Natural killer cell (primary cell): ENCODE data around the gene BCLAF1. TPM values are rescaled to one million over a fixed set of nuclear protein-coding genes. Genes with fewer than 3 reads are reported as not detected.

Source experiments
- ATAC-seq, 3 donors: fragments of 150-1000 bp in 2 of 3; fragments of 200-7000 bp in 1 of 3; cut with Tn5 transposase; 1 replicate in 1 of 3; 2 replicates in 2 of 3; pipeline ENCODE4 v1.10.0; 2021; ENCODE audit warnings: mild to moderate bottlenecking in 2 of 3, moderate library complexity in 2 of 3
- DNase-seq, 2 donors: peaks; one replicate each; pipeline versions ENCODE4 v3.0.0 to v3.0.0-alpha.2; 2013 to 2021; ENCODE audit warnings: mixed read lengths in 1 of 2
- H3K27ac ChIP-seq: one replicate; pipeline ENCODE4 v1.5.1; 2013; ENCODE audit warnings: mild to moderate bottlenecking, low read length
- H3K27me3 ChIP-seq: one replicate; pipeline ENCODE4 v1.6.1; 2013; ENCODE audit warnings: low read length; ENCODE audit not compliant: control insufficient read depth, insufficient read depth
- H3K36me3 ChIP-seq: one replicate; pipeline ENCODE4 v1.6.1; 2013; ENCODE audit warnings: low read length; ENCODE audit not compliant: control insufficient read depth, insufficient read depth
- H3K4me1 ChIP-seq: one replicate; pipeline ENCODE4 v1.6.1; 2013; ENCODE audit warnings: low read length; ENCODE audit not compliant: control insufficient read depth, insufficient read depth
- H3K4me3 ChIP-seq: one replicate; pipeline ENCODE4 v1.5.1; 2013; ENCODE audit warnings: low read length
- H3K9me3 ChIP-seq: one replicate; pipeline ENCODE4 v1.6.1; 2013; ENCODE audit warnings: low read length; ENCODE audit not compliant: control insufficient read depth, insufficient read depth
- H3K27ac Mint-ChIP-seq, 2 donors: one replicate each; pipeline ENCODE4 v1.8.0; 2022; ENCODE audit warnings: mild to moderate bottlenecking in 2 of 2, mixed read lengths in 2 of 2, moderate library complexity in 1 of 2
- H3K27me3 Mint-ChIP-seq, 2 donors: one replicate each; pipeline ENCODE4 v1.8.0; 2022; ENCODE audit warnings: low read depth in 2 of 2, mixed read lengths in 2 of 2
- H3K36me3 Mint-ChIP-seq: one replicate; pipeline ENCODE4 v1.8.0; 2022; ENCODE audit warnings: mixed read lengths
- H3K4me1 Mint-ChIP-seq, 2 donors: one replicate each; pipeline ENCODE4 v1.8.0; 2022; ENCODE audit warnings: mixed read lengths in 2 of 2
- H3K4me3 Mint-ChIP-seq: one replicate; pipeline ENCODE4 v1.8.0; 2022; ENCODE audit warnings: mild to moderate bottlenecking, moderate library complexity, mixed read lengths
- H3K9me3 Mint-ChIP-seq, 2 donors: one replicate each; pipeline ENCODE4 v1.8.0; 2022; ENCODE audit warnings: mixed read lengths in 2 of 2
- WGBS: methylation state at CpG from one replicate; pipeline ENCODE4 v1.1.7; 2013; ENCODE audit warnings: missing lambda C conversion rate; ENCODE audit not compliant: insufficient coverage; 5-methylcytosine and 5-hydroxymethylcytosine counted together
- intact Hi-C: fragments of 100-400 bp; cut with micrococcal nuclease; formaldehyde crosslinking; loops from one replicate; pipeline ENCODE4 v1.14.2; 2022
- total RNA-seq, 4 donors: library from RNA; stranded (reverse); fragments of 120-200 nt in 1 of 4; gene quantifications; one replicate each; pipeline versions ENCODE4 v1.2.3 to v1.2.4, GENCODE V29; 2013 to 2022
- TF ChIP-seq, protein P1 (sequence below): fragments of 200-600 bp; IDR thresholded peaks from one replicate; pipeline ENCODE4 v1.8.0; 2022; ENCODE audit warnings: antibody characterized with exemption

Gene BCLAF1
- total RNA-seq, 3 donors from 2014 or later (not counting 1 experiment from before 2014, with no cell fraction given), result 391 to 582 (median 465) TPM

DNA sequence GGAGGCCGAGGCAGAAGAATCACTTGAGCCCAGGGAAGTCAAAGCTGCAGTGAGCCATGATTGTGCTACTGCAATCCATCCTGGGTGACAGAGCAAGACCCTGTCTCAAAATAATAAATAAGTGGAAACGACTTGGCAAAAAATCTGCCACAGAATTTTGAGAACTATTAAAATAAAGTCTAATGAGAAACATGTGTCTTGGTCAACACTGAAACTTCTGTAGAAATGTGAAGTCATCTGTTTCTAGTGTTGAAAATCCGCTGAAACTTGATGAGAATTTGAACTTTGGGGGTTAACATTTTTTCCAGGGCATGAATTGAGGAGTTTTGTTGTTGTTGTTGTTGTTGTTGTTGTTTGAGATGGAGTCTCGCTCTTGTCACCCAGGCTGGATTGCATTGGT is 29.0 kb upstream of the BCLAF1 start:
- Mint-ChIP-seq H3K27me3 (peaks cover 0 to under 1% of the 10 kb centered on the region in 2 donors), H3K4me1 (peaks cover 0 to 4% of the 10 kb centered on the region in 2 donors), H3K36me3 (no peaks in the 10 kb centered on the region), H3K27ac (no peak overlapping the region), H3K4me3 (no peak overlapping the region), H3K9me3 (no peaks in the 10 kb centered on the region)
- no peaks in the 10 kb centered on the region for H3K27me3 ChIP-seq
- H3K36me3 ChIP-seq, result no peaks in the 10 kb centered on the region
- no peak overlapping the region for H3K4me3 ChIP-seq
- WGBS, result 85% methylated on average over 4 of the region's 4 CpGs
- TF ChIP-seq, protein P1, sequence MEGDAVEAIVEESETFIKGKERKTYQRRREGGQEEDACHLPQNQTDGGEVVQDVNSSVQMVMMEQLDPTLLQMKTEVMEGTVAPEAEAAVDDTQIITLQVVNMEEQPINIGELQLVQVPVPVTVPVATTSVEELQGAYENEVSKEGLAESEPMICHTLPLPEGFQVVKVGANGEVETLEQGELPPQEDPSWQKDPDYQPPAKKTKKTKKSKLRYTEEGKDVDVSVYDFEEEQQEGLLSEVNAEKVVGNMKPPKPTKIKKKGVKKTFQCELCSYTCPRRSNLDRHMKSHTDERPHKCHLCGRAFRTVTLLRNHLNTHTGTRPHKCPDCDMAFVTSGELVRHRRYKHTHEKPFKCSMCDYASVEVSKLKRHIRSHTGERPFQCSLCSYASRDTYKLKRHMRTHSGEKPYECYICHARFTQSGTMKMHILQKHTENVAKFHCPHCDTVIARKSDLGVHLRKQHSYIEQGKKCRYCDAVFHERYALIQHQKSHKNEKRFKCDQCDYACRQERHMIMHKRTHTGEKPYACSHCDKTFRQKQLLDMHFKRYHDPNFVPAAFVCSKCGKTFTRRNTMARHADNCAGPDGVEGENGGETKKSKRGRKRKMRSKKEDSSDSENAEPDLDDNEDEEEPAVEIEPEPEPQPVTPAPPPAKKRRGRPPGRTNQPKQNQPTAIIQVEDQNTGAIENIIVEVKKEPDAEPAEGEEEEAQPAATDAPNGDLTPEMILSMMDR, result no peak
- H3K4me1 ChIP-seq, result no peaks in the 10 kb centered on the region
- DNase-seq (no peak), ATAC-seq (no peak)
- H3K27ac ChIP-seq, result no peak overlapping the region
- intact Hi-C loops, result loop anchor here (5.0 to 10.0 kb wide), 2 partner anchors 286 to 644 kb away; no protein-coding TSS in a partner anchor
- H3K9me3 ChIP-seq, result no peaks in the 10 kb centered on the region

DNA sequence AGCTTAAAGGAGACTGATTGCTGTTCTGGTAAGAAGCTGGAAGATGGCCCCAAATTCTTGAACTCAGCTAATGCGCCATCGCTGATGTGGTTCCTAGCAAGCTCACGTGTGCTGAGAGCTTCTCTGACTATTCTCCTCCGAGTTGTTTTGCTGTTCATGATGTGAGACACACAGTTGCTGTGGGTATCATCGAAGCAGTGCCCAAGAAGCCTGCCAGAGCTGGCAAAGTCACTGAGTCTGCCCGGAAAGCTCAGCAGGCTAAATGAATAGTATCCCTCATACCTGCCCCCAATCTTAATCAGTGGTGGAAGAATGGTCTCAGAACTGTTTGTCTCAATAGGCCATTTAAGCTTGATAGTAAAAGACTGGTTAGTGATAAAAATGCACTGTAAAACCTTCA is 28.3 kb upstream of the BCLAF1 start:
- no peak for ATAC-seq
- no peaks in the 10 kb centered on the region for H3K9me3 Mint-ChIP-seq

GRCh38 chr6:136317021-136317694 is 27.5 kb upstream of the BCLAF1 start:
- no peaks in the 10 kb centered on the region for H3K9me3 ChIP-seq
- 38% methylated on average over 3 of the region's 5 CpGs for WGBS
- no peak overlapping the region for H3K27ac Mint-ChIP-seq
- no peak overlapping the region for H3K4me3 ChIP-seq
- peaks cover 2% of the 10 kb centered on the region for H3K27me3 ChIP-seq
- ATAC-seq (peak; percentile 79 to 98 (median 94)), DNase-seq (peak; percentile 31 to 88)
- no peaks in the 10 kb centered on the region for H3K9me3 Mint-ChIP-seq
- peaks cover 0 to 4% of the 10 kb centered on the region in 2 donors for H3K4me1 Mint-ChIP-seq
- intact Hi-C loops, result loop anchor here (1.0 to 10.0 kb wide), 6 partner anchors 28 to 865 kb away; partner anchors contain the start of genes BCLAF1 and MTFR2
- TF ChIP-seq, protein P1, result peak; percentile 88
- no peaks in the 10 kb centered on the region for H3K36me3 Mint-ChIP-seq
- H3K27ac ChIP-seq, result no peak overlapping the region
- no peak overlapping the region for H3K4me3 Mint-ChIP-seq
- no peaks in the 10 kb centered on the region for H3K27me3 Mint-ChIP-seq
- H3K36me3 ChIP-seq, result no peaks in the 10 kb centered on the region
- no peaks in the 10 kb centered on the region for H3K4me1 ChIP-seq

More for the DNA sequence above, 28.3 kb upstream of the BCLAF1 start:
- TF ChIP-seq, protein P1, result no peak
- Mint-ChIP-seq H3K27me3 (no peaks in the 10 kb centered on the region), H3K27ac (no peak overlapping the region), H3K4me3 (no peak overlapping the region), H3K4me1 (peaks cover 0 to 4% of the 10 kb centered on the region in 2 donors), H3K36me3 (no peaks in the 10 kb centered on the region)
- 86% methylated on average over 5 of the region's 6 CpGs for WGBS
- Histone ChIP-seq H3K4me3 (no peak overlapping the region), H3K36me3 (no peaks in the 10 kb centered on the region), H3K4me1 (no peaks in the 10 kb centered on the region), H3K27me3 (peaks cover 2% of the 10 kb centered on the region), H3K27ac (no peak overlapping the region), H3K9me3 (no peaks in the 10 kb centered on the region)
- DNase-seq, result no peak
- intact Hi-C loops, result loop anchor here (1.0 to 10.0 kb wide), 6 partner anchors 29 to 866 kb away; partner anchors contain the start of genes BCLAF1 and MTFR2
